HG03095 (cell line): ENCODE measurements around the gene NAA80.
"Not testable (repeated sequence)": the region's sequence is repeated elsewhere in the genome, so short reads cannot be mapped to it uniquely, and the experiment has no call there.

Experiments used
- ATAC-seq: cut with Tn5 transposase; IDR thresholded peaks from one replicate; pipeline ENCODE4 v1.9.1; 2021; ENCODE audit warnings: moderate library complexity; ENCODE audit not compliant: unreplicated experiment

NAA80 gene

GRCh38 chr3:50292159-50293078 is 6.8 kb downstream of the NAA80 start, which contains the start of gene IFRD2:
IFRD2 (minus strand) TSS chr3:50292429; CDS start chr3:50292274, 155 bp downstream.
- ATAC-seq = peak; percentile 85

GRCh38 chr3:50290161-50290641 is 9.0 kb downstream of the NAA80 start:
- ATAC-seq = no peak

DNA sequence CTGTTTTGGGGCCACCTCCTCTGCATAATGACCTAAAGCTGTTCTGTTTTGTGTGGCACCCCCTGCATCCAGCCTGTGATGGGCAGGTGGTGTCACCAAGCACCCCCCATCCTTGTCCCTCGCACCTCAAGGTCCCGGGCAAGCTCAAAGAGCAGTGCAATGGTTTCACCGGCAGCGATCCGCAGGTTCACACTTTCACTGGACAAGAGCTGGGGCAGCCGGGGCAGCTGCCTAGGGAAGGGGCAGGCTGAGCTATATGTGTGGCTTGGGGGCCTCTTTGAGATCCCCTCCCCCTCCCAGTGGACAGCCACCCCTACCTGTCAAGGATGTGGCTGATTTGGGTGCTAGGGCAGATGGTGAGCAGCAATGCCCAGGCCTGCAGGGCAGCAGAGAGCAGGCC is 10.1 kb downstream of the NAA80 start:
- no peak for ATAC-seq

- no peak for ATAC-seq
Observed at GRCh38 chr3:50288387-50289007, 10.7 kb downstream of the NAA80 start.

GRCh38 chr3:50287262-50287661 is 11.9 kb downstream of the NAA80 start:
- no peak for ATAC-seq

DNA sequence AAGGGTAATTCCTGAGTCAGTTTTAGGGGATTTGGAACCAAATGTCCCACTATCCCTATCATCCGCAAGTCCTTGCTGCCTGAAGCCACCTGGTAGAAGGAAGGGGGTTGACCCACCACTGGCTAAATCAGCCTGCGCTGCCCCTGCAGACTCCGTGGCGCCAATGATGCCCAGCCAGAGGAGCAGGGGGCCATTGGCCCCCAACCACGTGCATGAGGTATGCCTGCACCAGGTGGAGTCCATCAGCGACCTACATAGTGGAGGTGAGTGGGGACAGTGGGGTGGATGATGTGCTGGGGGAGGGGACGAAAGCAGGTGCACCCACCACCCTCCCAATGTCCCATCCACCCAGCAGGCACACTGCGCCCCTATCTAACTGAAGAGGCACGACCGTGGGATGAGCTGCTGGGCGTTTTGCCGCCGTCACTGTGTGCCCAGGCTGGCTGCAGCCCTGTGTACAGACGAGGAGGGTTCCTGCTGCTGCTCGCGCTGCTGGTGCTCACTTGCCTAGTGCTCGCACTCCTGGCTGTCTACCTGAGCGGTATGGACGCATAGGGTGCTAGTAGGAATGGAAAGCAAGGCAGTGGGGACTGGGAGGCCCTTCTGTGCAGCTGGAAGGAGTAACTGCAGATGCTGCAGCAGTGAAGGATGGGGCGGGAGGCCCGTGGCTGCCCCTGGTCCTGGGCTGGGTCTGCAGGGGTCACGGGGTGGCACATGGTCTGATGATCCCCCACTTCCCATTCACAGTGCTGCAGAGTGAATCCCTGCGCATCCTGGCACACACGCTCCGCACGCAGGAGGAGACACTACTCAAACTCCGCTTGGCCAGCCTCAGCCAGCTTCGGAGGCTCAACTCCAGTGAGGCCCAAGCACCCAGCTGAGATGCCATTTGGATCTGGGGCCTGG is 12.6 kb downstream of the NAA80 start:
- no peak for ATAC-seq

DNA sequence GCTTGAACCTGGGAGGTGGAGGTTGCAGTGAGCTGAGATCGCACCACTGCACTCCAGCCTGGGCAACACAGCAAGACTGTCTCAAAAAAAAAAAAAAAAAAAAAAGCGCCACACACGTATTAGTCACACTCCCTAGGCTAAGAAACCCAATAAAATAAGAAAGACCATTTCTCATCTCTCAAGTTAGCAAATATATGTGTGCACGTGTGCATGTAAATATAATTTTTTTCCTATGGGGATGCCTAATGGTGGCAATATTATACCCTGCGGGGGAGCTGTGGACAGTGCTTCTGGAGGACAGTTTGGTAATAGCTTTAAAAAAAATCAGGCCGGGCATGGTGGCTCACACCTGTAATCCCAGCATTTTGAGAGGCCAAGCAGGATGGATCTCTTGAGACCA is 15.1 kb downstream of the NAA80 start:
- ATAC-seq = not testable (repeated sequence)

DNA sequence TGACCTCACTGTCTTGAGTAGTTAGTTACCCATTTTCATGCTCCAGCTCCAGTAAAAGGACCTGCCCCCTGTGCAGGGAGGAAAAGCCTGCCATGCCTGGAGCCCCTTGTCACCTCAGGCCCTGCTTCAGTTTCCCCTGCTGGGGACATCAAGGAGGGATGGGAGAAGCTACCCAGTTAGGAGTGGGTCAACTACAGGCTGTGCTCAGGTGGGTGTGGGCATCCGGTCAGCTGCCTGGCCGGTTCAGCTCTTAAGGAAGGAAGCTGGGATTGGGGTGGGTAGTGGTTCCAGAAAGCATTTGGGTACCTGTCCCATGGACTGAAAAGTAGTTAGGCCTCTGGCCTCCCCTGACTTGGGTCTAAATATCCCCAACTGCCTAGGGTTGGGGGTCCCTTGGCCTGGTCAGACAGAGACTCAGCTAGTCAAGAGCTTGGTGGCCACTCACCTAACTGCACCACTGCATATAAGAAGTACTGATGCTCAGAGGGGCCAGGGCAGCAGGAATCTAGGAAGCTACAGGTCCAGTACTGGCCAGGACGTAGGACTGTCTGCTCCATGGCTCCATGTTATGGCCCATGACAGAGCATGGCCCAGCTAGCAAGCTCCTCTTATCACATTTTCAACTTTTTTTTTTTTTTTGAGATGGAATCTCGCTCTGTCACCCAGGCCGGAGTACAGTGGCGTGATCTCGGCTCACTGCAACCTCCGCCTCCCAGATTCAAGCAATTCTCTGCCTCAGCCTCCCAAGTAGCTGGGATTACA is 19.8 kb downstream of the NAA80 start:
- no peak for ATAC-seq

- ATAC-seq = no peak
Observed at GRCh38 chr3:50278880-50279224, 20.4 kb downstream of the NAA80 start, which contains the start of gene LSMEM2. LSMEM2 (plus strand) TSS chr3:50279087; CDS start chr3:50279114, 27 bp downstream.

GRCh38 chr3:50278123-50278879 is 20.9 kb downstream of the NAA80 start:
- no peak for ATAC-seq

DNA sequence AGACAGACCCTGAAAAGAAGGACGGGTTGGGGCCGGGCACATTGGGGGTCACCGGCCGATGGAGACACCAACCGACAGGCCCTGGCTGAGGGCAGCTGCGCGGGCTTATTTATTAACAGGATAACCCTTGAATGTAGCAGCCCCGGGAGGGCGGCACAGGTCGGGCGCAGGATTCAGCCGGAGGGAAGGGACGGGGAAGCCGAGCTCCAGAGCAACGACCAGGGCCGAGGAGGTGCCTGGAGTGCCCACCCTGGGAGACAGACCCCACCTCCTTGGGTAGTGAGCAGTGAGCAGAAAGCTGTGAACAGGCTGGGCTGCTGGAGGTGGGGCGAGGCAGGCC is 22.5 kb downstream of the NAA80 start:
- no peak for ATAC-seq

DNA sequence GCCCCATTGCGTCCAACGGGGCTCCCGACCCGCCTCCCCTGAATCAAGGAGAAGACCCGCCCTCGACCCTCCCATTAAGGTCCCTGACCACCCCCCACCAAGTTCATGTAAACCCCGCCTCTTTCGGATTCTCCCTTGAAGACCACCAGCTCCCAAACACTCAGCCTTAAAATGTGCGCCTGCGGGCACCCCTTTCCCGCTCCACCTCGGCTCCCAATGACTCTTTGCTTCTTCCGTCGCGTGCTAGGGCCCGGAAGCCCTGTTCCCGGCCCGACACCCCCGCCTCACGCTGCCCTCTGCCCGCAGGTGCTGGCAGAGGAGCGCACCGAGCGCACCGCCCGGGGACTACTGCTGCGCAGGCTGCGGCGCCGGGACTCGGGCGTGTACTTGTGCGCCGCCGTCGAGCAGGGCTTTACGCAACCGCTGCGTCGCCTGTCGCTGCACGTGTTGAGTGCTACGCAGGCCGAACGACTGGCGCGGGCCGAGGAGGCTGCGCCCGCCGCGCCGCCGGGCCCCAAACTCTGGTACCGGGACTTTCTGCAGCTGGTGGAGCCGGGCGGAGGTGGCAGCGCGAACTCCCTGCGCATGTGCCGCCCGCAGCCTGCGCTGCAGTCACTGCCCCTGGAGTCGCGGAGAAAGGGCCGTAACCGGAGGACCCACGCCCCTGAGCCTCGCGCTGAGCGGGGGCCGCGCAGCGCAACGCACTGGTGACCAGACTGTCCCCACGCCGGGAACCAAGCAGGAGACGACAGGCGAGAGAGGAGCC is 23.0 kb downstream of the NAA80 start:
- ATAC-seq = no peak

GRCh38 chr3:50275141-50275995 is 23.8 kb downstream of the NAA80 start:
- ATAC-seq = no peak

DNA sequence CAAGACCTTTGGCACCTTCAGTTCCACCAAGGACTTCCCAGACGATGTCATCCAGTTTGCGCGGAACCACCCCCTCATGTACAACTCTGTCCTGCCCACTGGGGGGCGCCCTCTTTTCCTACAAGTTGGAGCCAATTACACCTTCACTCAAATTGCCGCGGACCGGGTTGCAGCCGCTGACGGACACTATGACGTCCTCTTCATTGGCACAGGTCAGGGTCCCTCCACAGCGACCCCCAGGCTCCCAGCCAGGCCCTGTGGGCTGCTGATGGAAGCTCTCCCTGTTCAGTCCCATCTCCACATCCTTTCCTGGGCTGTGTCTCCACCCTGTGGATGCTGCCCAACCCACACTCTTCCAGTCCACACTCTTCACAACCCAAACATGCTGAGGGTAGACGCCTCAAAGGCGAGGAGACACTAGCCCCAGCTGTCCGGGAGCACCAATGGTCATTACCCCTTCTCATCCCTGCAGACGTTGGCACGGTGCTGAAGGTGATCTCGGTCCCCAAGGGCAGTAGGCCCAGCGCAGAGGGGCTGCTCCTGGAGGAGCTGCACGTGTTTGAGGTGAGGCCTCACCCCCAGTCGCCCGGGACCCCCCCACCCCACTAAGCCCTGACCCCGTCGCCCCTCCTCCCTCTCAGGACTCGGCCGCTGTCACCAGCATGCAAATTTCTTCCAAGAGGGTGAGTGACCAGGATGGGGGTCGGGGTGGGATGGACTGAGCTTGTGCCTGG is 24.7 kb downstream of the NAA80 start:
- no peak for ATAC-seq

- no peak for ATAC-seq
Observed at GRCh38 chr3:50273689-50274065, 25.5 kb downstream of the NAA80 start.

DNA sequence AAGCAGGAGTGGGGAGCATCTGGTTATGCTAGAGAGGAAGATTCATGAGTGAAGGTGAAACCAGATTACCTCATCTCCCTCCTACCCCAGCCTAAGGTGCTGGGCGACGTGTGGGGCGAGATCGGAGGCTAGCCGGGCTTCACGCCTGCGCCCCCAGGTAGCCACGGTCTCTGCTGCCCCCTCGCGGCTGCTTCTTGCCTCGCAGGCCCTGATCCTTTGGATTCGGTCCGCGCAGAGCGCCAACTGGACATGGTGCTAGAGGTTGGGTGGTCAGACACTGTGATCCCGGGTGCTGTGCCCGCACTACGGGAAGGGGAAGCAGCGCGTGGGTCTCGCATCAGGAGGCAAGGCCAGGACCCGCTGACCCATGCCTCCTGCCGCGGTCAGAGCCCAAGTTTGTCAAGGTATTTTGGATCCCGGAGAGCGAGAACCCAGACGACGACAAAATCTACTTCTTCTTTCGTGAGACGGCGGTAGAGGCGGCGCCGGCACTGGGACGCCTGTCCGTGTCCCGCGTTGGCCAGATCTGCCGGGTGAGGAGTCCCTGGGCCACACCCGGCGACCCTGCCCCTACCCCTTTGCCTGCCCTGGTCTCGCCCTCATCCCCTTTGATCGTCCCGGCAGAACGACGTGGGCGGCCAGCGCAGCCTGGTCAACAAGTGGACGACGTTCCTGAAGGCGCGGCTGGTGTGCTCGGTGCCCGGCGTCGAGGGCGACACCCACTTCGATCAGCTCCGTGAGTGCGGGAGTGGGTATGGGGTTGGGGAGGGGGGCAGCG is 26.1 kb downstream of the NAA80 start:
- ATAC-seq = peak; percentile 81

- ATAC-seq = not testable (repeated sequence)
Observed at GRCh38 chr3:50272538-50272910, 26.7 kb downstream of the NAA80 start.
